Neural cell (in vitro differentiated cells): ENCODE data around the gene GMDS.

Experiments used
- EZH2 ChIP-seq: fragments of 200-600, 300-800 bp; shearing (Covaris generic), sonication (generic); IDR thresholded peaks from 2 replicates; pipeline ENCODE4 v1.6.1; 2014; ENCODE audit warnings: antibody characterized with exemption, low read length, borderline replicate concordance, mild to moderate bottlenecking; ENCODE audit not compliant: insufficient read depth, poor library complexity, severe bottlenecking
- POLR2AphosphoS5 ChIP-seq: IDR thresholded peaks from 2 replicates; pipeline ENCODE4 v1.6.1; 2012
- TF ChIP-seq, protein P1 (sequence below): fragments of 450-650 bp; IDR thresholded peaks from 2 replicates; pipeline ENCODE4 v1.5.1; 2014; ENCODE audit warnings: antibody characterized with exemption, mild to moderate bottlenecking, moderate library complexity; ENCODE audit not compliant: poor library complexity, severe bottlenecking
- TF ChIP-seq, protein P2 (sequence below): IDR thresholded peaks from 2 replicates; pipeline ENCODE4 v1.6.1; 2012; ENCODE audit warnings: borderline replicate concordance

DNA sequence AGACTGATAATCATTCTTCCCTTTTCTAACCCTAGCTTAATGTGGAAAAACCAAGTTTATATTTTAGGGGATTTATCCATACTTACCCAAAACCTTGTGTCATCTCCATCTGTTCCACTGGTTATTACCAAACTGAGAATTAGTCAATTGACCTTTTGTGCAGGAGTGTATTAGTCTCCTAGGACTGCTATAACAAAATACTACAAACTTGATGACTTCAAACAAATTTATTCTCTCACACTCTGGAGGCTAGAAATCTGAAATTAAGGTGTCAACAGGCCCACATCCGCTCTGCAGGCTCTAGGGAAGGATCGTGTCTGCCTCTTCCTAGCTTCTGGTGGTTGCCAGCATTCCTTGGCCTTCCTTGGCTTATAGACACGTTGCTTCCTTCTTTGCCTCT, 12.7 kb upstream of the GMDS start:
- TF ChIP-seq, protein P1, sequence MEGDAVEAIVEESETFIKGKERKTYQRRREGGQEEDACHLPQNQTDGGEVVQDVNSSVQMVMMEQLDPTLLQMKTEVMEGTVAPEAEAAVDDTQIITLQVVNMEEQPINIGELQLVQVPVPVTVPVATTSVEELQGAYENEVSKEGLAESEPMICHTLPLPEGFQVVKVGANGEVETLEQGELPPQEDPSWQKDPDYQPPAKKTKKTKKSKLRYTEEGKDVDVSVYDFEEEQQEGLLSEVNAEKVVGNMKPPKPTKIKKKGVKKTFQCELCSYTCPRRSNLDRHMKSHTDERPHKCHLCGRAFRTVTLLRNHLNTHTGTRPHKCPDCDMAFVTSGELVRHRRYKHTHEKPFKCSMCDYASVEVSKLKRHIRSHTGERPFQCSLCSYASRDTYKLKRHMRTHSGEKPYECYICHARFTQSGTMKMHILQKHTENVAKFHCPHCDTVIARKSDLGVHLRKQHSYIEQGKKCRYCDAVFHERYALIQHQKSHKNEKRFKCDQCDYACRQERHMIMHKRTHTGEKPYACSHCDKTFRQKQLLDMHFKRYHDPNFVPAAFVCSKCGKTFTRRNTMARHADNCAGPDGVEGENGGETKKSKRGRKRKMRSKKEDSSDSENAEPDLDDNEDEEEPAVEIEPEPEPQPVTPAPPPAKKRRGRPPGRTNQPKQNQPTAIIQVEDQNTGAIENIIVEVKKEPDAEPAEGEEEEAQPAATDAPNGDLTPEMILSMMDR, result no peak
- TF ChIP-seq POLR2AphosphoS5 (no peak), EZH2 (no peak)
- TF ChIP-seq, protein P2, sequence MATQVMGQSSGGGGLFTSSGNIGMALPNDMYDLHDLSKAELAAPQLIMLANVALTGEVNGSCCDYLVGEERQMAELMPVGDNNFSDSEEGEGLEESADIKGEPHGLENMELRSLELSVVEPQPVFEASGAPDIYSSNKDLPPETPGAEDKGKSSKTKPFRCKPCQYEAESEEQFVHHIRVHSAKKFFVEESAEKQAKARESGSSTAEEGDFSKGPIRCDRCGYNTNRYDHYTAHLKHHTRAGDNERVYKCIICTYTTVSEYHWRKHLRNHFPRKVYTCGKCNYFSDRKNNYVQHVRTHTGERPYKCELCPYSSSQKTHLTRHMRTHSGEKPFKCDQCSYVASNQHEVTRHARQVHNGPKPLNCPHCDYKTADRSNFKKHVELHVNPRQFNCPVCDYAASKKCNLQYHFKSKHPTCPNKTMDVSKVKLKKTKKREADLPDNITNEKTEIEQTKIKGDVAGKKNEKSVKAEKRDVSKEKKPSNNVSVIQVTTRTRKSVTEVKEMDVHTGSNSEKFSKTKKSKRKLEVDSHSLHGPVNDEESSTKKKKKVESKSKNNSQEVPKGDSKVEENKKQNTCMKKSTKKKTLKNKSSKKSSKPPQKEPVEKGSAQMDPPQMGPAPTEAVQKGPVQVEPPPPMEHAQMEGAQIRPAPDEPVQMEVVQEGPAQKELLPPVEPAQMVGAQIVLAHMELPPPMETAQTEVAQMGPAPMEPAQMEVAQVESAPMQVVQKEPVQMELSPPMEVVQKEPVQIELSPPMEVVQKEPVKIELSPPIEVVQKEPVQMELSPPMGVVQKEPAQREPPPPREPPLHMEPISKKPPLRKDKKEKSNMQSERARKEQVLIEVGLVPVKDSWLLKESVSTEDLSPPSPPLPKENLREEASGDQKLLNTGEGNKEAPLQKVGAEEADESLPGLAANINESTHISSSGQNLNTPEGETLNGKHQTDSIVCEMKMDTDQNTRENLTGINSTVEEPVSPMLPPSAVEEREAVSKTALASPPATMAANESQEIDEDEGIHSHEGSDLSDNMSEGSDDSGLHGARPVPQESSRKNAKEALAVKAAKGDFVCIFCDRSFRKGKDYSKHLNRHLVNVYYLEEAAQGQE, result no peak
